DOHH2 (cell line): ENCODE measurements around the gene DNAI4.

Experiments
- CTCF ChIP-seq: fragments of 200-600 bp; sonication (generic); IDR thresholded peaks from one replicate; pipeline ENCODE4 v1.5.1; 2014; ENCODE audit warnings: antibody characterized with exemption, mild to moderate bottlenecking, low read depth, low read length; ENCODE audit not compliant: poor library complexity, severe bottlenecking
- EZH2phosphoT487 ChIP-seq: fragments of 200-600 bp; sonication (generic); IDR thresholded peaks from 2 replicates; pipeline ENCODE4 v1.6.1; 2017; ENCODE audit warnings: borderline replicate concordance, mild to moderate bottlenecking, antibody characterized with exemption, low read length, moderate library complexity, mixed read lengths

DNA sequence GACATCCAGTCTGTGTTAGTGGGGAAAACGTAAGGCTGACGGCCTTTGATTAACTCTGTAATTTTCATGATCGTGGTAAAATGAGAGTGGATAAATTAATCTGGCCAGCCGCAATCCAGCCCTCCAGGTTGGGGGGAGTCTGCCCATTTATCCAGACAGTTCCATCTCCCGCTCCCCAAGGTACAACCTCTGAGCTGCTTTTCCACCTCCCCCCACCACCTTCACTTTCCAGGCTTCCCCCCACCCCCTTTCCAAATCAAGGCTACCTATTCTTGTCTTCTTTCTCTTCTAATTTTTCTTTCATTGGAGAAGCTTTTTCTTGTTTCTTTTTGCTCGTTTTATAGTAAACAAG is 6.1 kb upstream of the DNAI4 start:
- no peak for TF ChIP-seq CTCF
- TF ChIP-seq EZH2phosphoT487: no peak
